Upper lobe of left lung (tissue), 4 donors: ENCODE measurements around the gene SLC25A22.

ENCODE experiments used
- POLR2A ChIP-seq, 4 donors: fragments of 450-650 bp; IDR thresholded peaks; one replicate each; pipeline ENCODE4 v1.5.1; 2016 to 2017; ENCODE audit warnings: antibody characterized with exemption in 4 of 4, mild to moderate bottlenecking in 2 of 4
- POLR2AphosphoS5 ChIP-seq, 2 donors: sonication (generic); formaldehyde crosslinking; IDR thresholded peaks; one replicate each; pipeline ENCODE4 v1.5.1; 2017; ENCODE audit warnings: antibody characterized with exemption in 2 of 2
- TF ChIP-seq, protein P1 (sequence below), 6 experiments: fragments of 450-650 bp in 4 of 6; fragments of 200-600 bp in 2 of 6; sonication (generic) in 2 of 6; IDR thresholded peaks; one replicate each; pipeline ENCODE4 v1.5.1; 2016 to 2019; ENCODE audit warnings: antibody characterized with exemption in 6 of 6

DNA sequence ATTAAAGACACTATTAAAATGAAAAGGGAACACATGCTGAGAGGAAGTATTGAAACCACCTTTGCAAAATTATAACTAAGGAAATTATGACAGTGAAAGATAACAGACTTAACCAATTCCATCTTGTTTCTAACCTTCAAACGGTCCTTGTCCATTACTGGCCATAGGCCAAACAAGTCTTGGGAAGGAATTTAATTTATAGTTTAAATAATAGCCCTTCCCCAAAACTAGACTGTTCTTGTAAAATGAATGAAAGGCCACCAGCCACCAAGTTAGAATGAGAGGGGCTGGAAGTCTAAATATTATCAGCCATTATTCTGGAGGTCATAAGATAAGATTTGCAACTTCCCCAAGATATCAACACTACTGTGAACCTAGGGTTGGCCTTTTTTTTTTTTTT, 52.7 kb downstream of the SLC25A22 start:
- TF ChIP-seq, protein P1, sequence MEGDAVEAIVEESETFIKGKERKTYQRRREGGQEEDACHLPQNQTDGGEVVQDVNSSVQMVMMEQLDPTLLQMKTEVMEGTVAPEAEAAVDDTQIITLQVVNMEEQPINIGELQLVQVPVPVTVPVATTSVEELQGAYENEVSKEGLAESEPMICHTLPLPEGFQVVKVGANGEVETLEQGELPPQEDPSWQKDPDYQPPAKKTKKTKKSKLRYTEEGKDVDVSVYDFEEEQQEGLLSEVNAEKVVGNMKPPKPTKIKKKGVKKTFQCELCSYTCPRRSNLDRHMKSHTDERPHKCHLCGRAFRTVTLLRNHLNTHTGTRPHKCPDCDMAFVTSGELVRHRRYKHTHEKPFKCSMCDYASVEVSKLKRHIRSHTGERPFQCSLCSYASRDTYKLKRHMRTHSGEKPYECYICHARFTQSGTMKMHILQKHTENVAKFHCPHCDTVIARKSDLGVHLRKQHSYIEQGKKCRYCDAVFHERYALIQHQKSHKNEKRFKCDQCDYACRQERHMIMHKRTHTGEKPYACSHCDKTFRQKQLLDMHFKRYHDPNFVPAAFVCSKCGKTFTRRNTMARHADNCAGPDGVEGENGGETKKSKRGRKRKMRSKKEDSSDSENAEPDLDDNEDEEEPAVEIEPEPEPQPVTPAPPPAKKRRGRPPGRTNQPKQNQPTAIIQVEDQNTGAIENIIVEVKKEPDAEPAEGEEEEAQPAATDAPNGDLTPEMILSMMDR (IDR thresholded peaks at IDR 0.05): no peak
- TF ChIP-seq POLR2AphosphoS5 (IDR thresholded peaks at IDR 0.05) (no peak), POLR2A (IDR thresholded peaks at IDR 0.05) (no peak)
